ELF-1 (cell line): ENCODE results near the gene PPAN.

ENCODE experiments used
- DNase-seq: peaks from one replicate; pipeline ENCODE4 v3.0.0-alpha.2; 2016; ENCODE audit warnings: low read depth, low spot score

The PPAN gene

DNA sequence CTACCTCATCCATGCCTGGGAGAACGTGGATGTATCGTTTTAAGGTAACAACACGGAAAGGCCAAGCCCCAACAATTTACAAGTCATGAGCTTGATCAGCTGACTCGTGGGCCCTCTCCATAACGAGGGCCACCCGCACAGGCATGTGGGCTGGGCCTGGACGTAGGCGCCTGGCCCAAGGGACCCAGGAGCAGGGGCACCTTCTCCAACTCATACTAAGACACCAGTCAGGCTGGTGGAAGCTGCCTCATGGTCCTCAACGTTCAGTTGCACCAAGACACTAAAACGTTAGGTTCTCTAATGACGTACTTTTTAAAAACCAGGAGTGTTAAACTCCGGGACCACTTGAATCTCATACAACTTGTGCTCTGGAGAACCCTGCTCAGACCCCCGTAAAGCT lies 35.3 kb downstream of the PPAN start:
- no peak for DNase-seq

DNA sequence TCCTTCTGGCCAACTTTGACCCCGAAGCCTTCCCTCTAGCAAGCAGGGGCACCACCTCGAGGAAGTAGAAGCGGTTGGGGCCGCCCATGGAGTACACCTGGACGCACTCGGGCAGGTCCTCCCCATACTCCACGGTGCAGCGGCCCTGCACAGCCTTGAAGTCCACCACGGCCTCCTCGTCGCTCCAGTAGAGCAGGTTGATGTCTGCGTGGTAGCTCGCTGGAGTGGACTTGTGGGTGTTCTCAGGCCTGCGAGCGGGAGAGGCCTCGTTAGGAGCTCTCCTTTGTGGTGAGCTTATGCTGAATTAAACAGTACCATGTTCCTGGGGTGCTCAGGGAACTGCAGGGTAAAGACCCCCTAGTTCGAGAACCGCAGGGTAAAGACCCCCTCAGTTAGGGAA lies 35.8 kb downstream of the PPAN start:
- DNase-seq = no peak

DNA sequence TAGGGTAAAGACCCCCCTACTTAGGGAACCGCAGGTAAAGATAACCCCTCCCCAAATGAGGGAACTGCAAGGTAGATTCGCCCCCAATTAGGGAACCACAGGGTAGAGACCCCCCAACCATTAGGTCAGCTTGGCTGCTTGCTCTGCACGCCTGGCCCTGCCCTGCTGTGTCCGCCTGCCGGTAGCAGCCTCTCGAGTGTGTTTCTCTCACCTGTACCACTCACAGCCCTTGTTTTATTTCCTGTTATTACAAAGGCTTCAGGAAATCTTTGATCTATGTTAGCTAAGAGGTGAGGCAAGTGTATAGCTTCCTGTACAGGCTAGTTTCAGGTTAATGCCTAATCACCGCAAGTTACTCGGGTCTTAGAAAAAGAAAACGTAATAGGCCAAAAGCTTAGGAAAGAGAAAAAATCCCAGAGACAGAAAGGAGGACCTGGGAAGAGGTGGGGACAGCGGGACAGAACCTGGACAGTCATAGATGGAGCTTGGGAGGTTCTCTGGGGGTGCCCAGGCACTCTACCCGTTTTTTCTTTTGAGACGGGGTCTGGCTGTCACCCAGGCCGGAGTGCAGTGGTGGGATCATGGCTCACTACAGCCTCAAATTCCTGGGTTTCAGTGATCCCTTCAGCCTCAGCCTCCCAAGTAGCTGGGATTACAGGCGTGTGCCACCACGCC lies 36.7 kb downstream of the PPAN start:
- no peak for DNase-seq

DNA sequence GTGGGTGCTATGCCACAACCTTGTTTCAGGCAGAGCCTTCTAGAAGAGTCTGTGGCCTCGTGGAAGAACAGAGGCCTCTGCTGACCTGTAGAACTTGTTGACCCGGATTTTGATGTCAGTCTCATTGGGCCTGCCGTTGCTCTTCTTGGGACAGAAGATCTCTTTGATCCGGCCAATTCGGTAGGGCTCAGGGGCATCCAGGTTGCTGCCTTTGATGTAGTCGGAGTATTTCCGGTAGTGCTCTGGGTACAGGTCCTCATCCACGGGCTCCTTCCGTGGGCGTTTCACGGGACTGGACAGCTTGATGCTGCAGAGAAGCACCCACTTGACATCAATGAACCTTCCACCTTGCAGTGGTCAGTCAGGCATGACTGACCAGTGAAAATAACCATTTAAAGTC lies 37.5 kb downstream of the PPAN start:
- DNase-seq = no peak

DNA sequence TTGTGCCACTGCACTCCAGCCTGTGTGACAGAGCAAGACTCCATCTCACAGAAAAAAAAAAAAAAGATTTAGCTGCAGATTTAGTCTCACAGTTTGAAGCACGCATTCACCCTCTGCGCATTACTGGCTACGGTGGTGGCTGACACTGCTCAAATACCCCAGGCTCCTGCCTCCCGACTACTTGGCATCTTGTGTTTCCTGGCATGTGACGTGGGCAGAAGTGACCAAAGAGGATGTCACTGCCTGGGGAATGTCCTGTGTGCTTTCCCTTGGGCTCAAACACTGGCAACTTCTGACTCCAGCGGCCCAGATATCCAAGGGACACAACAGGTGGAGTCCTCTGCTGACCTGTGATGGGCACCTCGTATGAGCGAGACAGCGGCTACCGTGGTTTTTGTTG lies 38.2 kb downstream of the PPAN start:
- DNase-seq = no peak

DNA sequence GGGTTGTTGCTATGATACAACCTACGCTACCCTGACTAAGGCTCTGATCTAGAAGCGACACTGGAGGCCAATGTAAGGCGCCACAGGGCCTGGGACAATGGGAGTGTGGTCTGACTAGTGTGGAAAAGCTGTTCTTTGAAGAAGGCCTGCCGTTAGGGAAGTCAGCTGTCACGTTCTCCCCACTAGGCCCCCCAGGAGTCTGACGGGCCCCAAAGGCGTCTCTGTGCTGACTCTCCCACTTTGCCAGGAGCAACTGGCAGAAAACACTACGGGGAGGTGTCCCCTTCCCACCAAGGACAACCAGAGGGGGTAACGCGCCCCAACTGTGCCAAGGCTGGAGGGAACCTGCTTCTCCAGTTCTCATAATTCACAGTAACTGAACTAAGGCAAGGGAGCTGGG lies 38.9 kb downstream of the PPAN start:
- DNase-seq = no peak

DNA sequence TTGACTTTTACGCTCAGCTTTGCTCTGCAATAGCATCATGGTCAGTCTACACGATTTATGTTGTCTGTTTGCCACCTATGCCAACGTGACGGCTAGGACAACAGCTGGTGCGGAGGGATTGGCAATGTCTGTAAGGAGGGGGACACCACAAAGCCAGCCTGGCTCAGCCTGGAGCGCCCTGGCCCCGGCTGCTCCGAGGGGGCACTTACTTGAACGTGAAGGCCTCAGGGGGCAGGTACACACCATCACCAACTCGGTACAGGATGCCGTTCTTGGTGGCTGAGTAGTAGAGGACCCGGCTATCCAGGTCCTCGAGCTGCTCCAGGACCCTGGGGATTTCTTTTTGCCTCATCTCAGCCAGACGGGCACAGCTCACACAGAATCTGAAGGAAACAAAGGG lies 40.0 kb downstream of the PPAN start:
- no peak for DNase-seq

DNA sequence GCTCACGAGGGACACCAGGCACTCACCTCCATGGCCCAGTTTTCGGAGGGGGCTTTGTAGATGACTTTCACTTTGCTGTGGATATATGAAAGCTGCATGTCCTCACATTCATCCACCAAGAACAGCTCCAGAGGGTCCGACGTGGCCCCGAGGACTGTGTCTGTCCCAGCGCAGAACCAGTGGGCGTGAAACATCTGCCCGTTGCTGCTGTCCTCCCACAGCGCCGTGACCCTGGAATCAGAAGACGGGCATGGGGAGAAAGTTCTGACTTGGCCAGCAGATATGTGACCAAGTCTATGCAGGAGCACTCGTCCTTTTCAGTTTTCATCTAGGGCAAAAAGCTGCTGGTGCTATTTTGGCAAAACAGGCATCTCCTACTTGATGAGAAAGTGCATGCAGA lies 43.3 kb downstream of the PPAN start:
- no peak for DNase-seq

DNA sequence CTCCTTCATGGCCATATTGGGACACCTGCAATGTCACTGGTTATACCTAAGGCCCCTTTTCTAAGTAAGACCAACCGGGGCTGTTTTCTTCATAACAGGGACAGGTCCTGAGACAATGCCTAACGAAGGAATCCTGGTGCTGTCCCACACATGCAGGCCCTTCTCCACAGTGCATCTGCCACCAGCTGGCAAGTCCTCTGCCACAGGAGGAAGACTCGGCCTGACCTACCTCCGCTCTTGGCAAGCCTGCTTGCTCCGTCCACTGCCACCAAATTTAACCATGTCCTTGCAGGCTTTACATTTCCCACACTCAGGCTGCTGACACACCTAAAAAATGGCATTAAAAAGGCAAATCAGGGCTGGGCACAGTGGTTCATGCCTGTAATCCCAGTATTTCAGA lies 45.4 kb downstream of the PPAN start:
- DNase-seq = no peak

DNA sequence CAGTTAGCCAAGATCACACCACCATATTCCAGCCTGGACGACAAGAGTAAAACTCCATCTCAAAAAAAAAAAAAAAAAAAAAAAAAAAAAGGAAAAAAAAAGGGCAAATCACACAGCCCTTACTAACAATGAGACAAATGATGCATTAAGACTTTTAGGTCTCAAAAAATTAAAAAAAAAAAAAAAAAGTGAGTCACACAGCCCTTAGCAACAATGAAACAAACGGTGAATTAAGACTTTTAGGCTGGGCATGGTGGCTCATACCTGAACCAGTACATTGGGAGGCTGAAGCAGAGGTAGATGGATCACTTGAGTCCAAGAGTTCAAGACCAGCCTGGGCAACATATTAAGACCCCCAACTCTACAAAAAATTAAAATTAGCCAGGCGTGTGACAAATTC lies 45.9 kb downstream of the PPAN start:
- no peak for DNase-seq

DNA sequence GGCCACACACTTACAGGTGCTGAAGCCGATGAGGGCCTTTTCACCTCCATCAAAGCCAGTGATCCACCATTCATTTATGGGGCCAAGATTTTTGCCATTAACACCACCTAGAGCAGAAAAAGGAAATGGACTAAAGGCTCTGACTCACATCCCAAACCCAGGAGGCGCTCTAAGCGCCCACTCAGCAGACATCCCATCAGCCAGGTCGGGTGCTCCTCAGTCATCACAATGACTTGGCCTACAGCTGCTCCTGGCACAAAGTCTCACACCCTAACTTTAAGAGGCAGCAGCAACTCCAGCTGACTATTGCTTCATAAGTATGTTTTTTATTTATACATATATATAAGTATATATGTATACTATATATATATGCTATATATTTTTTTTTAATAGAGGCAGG lies 49.7 kb downstream of the PPAN start:
- no peak for DNase-seq

DNA sequence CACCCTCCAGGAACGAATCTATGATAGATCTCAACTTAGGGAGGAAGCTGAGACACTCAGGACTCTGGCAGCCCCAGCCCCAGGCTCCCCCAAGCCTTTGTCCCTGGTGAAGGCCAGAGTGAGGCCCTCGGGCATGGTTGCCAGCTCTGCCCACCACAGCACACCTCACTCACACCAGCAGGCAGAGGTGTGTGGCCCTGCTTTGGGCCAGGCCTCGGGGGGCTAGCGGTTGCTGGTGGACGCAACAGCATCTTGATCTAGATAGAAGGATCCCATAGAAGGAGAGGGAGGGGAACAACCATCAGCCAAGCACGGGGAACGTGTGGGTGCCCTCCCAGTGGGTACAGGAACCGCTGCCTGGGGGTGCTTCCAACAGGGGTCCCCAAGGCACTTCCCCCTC lies 51.9 kb downstream of the PPAN start:
- DNase-seq = no peak

DNA sequence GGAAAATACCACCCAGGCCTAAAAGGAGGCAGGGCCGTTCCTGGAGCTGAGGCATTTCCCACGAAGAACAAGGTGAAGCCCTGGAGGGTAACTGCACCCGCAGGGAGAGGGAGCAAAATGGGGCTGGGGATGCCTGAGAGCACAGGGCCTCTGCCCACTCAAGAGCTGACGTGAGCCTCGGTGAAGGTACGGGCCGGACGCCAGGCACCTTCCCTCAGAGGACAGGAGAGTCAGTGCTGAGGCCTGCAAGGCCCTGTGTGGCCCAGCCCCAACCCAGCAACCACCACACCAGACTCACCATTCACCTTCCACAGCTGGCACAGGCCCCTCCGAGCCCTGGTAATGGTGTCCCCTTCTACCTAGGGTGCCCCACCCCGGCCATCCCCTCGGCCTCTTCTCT lies 52.3 kb downstream of the PPAN start:
- DNase-seq = no peak

DNA sequence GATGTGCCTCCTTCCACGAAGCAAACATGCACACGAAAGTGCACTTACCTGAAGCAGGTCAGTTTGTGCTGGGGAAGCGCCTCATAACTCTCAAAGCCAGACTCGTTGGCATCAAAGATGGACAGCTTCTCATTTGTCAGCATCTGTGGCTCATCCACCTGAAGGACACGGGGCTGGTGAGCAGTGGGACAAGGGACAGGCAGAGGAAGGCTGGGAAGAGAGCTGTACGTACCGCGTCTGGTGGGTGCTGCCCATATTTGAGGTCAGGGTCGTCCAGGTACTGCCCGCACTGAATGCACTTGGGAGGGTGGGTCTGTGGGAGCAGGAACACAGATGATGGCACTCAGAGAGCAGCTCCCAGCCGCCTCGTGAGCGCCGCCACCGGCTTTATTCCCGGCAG lies 53.4 kb downstream of the PPAN start:
- no peak for DNase-seq
